Erythroblast (primary cell): ENCODE results near the gene SBNO2.

Experiments used
- GATA1 ChIP-seq: IDR thresholded peaks from 2 replicates; pipeline ENCODE4 v1.6.1; 2011; ENCODE audit warnings: low read depth, mild to moderate bottlenecking, control low read depth, low read length, moderate library complexity
- POLR2A ChIP-seq: IDR thresholded peaks from 2 replicates; pipeline ENCODE4 v1.6.1; 2011; ENCODE audit warnings: mild to moderate bottlenecking, low read length

GRCh38 chr19:1068009-1069001 is 105.8 kb downstream of the SBNO2 start:
- TF ChIP-seq POLR2A: no peak
- no peak for TF ChIP-seq GATA1
